Mucosa of rectum (tissue), 2 donors: ENCODE measurements around the gene PHLPP1.
"Not testable (repeated sequence)": the region's sequence is repeated elsewhere in the genome, so short reads cannot be mapped to it uniquely, and the experiment has no call there.

Source experiments
- H3K27ac ChIP-seq, 2 donors: one replicate each; pipeline ENCODE4 v1.7.0; 2013; ENCODE audit warnings: inconsistent platforms in 2 of 2, low read depth in 2 of 2, low read length in 2 of 2
- H3K27me3 ChIP-seq, 2 donors: one replicate each; pipeline ENCODE4 v1.7.0; 2013; ENCODE audit warnings: low read length in 2 of 2; ENCODE audit not compliant: control insufficient read depth in 2 of 2, insufficient read depth in 2 of 2
- H3K36me3 ChIP-seq, 2 donors: one replicate each; pipeline ENCODE4 v1.7.0; 2013; ENCODE audit warnings: low read length in 2 of 2; ENCODE audit not compliant: control insufficient read depth in 2 of 2, insufficient read depth in 2 of 2
- H3K4me1 ChIP-seq, 2 donors: one replicate each; pipeline ENCODE4 v1.7.0; 2013; ENCODE audit warnings: low read length in 2 of 2, mild to moderate bottlenecking in 1 of 2; ENCODE audit not compliant: control insufficient read depth in 2 of 2, insufficient read depth in 2 of 2
- H3K4me3 ChIP-seq, 2 donors: one replicate each; pipeline ENCODE4 v1.7.0; 2013; ENCODE audit warnings: low read length in 2 of 2
- H3K9ac ChIP-seq, 2 donors: one replicate each; pipeline ENCODE4 v1.7.0; 2013; ENCODE audit warnings: low read length in 2 of 2, low read depth in 1 of 2, mild to moderate bottlenecking in 1 of 2
- H3K9me3 ChIP-seq, 2 donors: one replicate each; pipeline ENCODE4 v1.7.0; 2013; ENCODE audit warnings: low read length in 2 of 2; ENCODE audit not compliant: control insufficient read depth in 2 of 2
- donor health status: healthy.
- donor health status: Normal muscosa, but diverticular disease.

Gene PHLPP1

GRCh38 chr18:62894681-62895390, 179.5 kb downstream of the PHLPP1 start:
- Histone ChIP-seq H3K9me3 (no peaks in the 10 kb centered on the region), H3K4me3 (no peak overlapping the region), H3K4me1 (peaks cover 0 to 2% of the 10 kb centered on the region in 2 donors), H3K27me3 (no peaks in the 10 kb centered on the region), H3K36me3 (peaks cover 12% of the 10 kb centered on the region in 2 donors), H3K9ac (no peak overlapping the region), H3K27ac (no peak overlapping the region)

GRCh38 chr18:62897153-62897552, 181.8 kb downstream of the PHLPP1 start:
- Histone ChIP-seq H3K9me3 (no peaks in the 10 kb centered on the region), H3K4me1 (no peaks in the 10 kb centered on the region), H3K36me3 (peaks cover 12% of the 10 kb centered on the region in 2 donors), H3K27ac (no peak overlapping the region), H3K4me3 (no peak overlapping the region), H3K27me3 (no peaks in the 10 kb centered on the region), H3K9ac (no peak overlapping the region)

GRCh38 chr18:62898359-62898758, 183.0 kb downstream of the PHLPP1 start:
- Histone ChIP-seq H3K27ac (no peak overlapping the region), H3K27me3 (no peaks in the 10 kb centered on the region), H3K4me1 (no peaks in the 10 kb centered on the region), H3K9me3 (no peaks in the 10 kb centered on the region), H3K36me3 (peaks cover 14 to 16% of the 10 kb centered on the region in 2 donors), H3K4me3 (no peak overlapping the region), H3K9ac (no peak overlapping the region)

- Histone ChIP-seq H3K36me3 (peaks cover 20 to 21% of the 10 kb centered on the region in 2 donors), H3K4me1 (no peaks in the 10 kb centered on the region), H3K9me3 (no peaks in the 10 kb centered on the region), H3K27ac (no peak overlapping the region), H3K9ac (no peak overlapping the region), H3K4me3 (no peak overlapping the region), H3K27me3 (no peaks in the 10 kb centered on the region)
Observed at GRCh38 chr18:62899534-62899933, 184.2 kb downstream of the PHLPP1 start.

- no peaks in the 10 kb centered on the region for H3K27me3 ChIP-seq
- no peaks in the 10 kb centered on the region for H3K9me3 ChIP-seq
- H3K4me1 ChIP-seq: no peaks in the 10 kb centered on the region
- no peak overlapping the region for H3K4me3 ChIP-seq
- no peak overlapping the region for H3K27ac ChIP-seq
- H3K9ac ChIP-seq: no peak overlapping the region
- peaks cover 21% of the 10 kb centered on the region in 2 donors for H3K36me3 ChIP-seq
Observed at GRCh38 chr18:62900132-62900883, 185.0 kb downstream of the PHLPP1 start.

GRCh38 chr18:62902776-62903175, 187.4 kb downstream of the PHLPP1 start:
- Histone ChIP-seq H3K9me3 (no peaks in the 10 kb centered on the region), H3K4me1 (no peaks in the 10 kb centered on the region), H3K9ac (no peak overlapping the region), H3K27ac (no peak overlapping the region), H3K4me3 (no peak overlapping the region), H3K27me3 (no peaks in the 10 kb centered on the region), H3K36me3 (peaks cover 18% of the 10 kb centered on the region in 2 donors)

GRCh38 chr18:62904396-62905285, 189.3 kb downstream of the PHLPP1 start:
- no peaks in the 10 kb centered on the region for H3K9me3 ChIP-seq
- H3K27me3 ChIP-seq: no peaks in the 10 kb centered on the region
- no peak overlapping the region for H3K4me3 ChIP-seq
- H3K27ac ChIP-seq: no peak overlapping the region
- H3K36me3 ChIP-seq: peaks cover 13 to 14% of the 10 kb centered on the region in 2 donors
- no peak overlapping the region for H3K9ac ChIP-seq
- H3K4me1 ChIP-seq: no peaks in the 10 kb centered on the region

GRCh38 chr18:62912885-62913284, 197.5 kb downstream of the PHLPP1 start:
- Histone ChIP-seq H3K4me1 (no peaks in the 10 kb centered on the region), H3K9ac (no peak overlapping the region), H3K36me3 (peaks cover 2 to 11% of the 10 kb centered on the region in 2 donors), H3K4me3 (no peak overlapping the region), H3K27ac (no peak overlapping the region), H3K9me3 (no peaks in the 10 kb centered on the region), H3K27me3 (no peaks in the 10 kb centered on the region)

- H3K9ac ChIP-seq, H3K9me3 ChIP-seq, H3K4me1 ChIP-seq, H3K27me3 ChIP-seq, H3K4me3 ChIP-seq, H3K27ac ChIP-seq: not testable (repeated sequence)
- H3K36me3 ChIP-seq: peaks cover 2 to 11% of the 10 kb centered on the region in 2 donors
Observed at GRCh38 chr18:62913824-62914223, 198.5 kb downstream of the PHLPP1 start.
